ENCODE results near the gene CELSR1. TPM values are rescaled to one million over a fixed set of nuclear protein-coding genes. Genes with fewer than 3 reads are reported as not detected.

CELSR1 gene, protein sequence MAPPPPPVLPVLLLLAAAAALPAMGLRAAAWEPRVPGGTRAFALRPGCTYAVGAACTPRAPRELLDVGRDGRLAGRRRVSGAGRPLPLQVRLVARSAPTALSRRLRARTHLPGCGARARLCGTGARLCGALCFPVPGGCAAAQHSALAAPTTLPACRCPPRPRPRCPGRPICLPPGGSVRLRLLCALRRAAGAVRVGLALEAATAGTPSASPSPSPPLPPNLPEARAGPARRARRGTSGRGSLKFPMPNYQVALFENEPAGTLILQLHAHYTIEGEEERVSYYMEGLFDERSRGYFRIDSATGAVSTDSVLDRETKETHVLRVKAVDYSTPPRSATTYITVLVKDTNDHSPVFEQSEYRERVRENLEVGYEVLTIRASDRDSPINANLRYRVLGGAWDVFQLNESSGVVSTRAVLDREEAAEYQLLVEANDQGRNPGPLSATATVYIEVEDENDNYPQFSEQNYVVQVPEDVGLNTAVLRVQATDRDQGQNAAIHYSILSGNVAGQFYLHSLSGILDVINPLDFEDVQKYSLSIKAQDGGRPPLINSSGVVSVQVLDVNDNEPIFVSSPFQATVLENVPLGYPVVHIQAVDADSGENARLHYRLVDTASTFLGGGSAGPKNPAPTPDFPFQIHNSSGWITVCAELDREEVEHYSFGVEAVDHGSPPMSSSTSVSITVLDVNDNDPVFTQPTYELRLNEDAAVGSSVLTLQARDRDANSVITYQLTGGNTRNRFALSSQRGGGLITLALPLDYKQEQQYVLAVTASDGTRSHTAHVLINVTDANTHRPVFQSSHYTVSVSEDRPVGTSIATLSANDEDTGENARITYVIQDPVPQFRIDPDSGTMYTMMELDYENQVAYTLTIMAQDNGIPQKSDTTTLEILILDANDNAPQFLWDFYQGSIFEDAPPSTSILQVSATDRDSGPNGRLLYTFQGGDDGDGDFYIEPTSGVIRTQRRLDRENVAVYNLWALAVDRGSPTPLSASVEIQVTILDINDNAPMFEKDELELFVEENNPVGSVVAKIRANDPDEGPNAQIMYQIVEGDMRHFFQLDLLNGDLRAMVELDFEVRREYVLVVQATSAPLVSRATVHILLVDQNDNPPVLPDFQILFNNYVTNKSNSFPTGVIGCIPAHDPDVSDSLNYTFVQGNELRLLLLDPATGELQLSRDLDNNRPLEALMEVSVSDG (N-terminal part only)
- total RNA-seq, result 0.15 and 0.34 TPM in 2 replicates

DNA sequence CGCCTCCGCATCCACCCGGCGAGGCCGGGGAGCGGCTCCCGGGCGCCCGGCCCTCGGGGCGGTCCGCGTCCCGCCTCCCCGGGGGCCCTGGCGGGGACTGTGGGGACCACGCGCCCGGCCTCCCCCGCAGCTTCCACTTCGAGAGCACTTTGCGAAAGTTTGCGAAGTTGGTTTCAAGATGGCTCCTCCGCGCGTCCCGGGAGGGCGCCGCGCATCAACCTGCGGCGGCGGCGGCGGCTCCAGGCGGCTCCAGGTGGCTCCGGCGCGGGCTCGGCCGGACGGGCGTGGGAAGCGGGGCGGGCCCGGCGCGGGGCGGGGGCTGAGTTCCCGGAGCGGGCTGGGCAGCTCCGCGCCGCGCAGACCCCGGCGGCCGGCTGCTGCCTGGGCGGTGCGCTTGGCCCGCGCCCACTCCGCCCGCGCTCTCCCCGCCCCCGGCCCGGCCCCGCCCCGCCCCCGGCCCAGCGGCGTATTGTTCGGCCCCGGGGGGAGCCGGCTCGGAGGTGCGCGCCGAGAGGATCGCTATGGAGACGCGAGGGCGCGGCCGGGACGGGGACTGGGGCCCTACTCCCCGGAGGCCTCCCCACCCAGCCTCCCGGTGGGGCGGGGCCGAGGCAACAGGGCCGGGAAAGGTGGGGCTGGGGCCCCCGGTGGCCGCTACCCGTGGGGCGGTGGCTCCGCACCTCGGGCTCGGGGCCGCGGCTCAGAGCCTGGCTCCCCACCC, at the start of gene CELSR1:
TSS of gene CELSR1 (minus strand) at position 396 of the 721 bp plus-strand sequence. CDS start 450 bp downstream, outside the sequence.

DNA sequence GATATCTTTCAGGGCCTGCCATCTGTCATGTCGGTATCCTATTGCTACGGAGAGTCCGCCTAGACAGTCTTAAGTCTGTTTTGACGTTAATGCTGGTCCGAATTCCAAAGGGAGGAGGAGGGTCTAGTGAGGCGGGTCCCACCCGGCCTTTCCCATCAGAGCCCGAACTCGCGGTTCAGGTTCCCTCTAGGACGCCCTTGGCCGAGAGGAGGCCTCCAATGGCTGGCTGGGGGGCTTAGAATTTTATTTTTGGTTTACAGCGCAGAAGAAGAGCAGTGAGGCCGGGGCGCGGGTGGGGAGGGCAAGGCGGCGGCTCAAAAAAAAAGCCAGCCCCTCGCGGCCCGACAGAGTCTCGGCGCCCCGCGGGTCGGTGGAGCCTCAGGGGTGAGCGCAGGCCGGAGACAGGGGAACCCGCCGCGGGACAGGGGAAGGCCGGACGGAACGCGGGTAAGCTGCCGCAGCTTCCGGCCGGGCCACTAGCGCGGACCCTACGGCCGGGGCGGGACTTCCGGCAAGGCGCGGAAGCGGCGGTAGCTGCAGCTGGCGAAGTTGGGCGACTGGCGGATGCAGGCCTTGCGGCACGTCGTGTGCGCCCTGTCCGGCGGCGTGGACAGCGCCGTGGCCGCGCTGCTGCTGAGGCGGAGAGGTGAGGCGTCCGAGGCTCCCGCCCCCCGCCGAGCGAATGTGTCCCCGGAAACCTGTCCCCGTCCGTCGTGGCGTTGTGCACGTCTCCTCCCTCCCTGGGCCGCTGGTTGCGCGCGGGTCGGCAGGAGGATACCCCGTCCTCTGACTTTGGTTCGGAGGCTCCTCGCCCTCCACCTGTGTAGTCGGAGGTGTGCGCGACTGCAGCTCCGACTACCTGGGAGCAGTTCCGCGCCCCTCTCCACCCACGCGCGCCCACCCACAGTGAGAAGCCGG, 202.0 kb downstream of the CELSR1 start, which contains the start of gene TRMU:
TSS of gene TRMU (plus strand) at position 514 of the 918 bp plus-strand sequence. CDS start at position 565, 51 bp downstream.

Other genes starting within 250 kb of the CELSR1 start
- gene GTSE1, start 240.8 kb downstream of the CELSR1 start, total RNA-seq, result 20.2 and 23.5 TPM in 2 replicates
- gene TRMU, start 201.9 kb downstream of the CELSR1 start, total RNA-seq, result 26.5 and 26.7 TPM in 2 replicates
- 8.0 and 15.0 TPM in 2 replicates for gene GRAMD4, start 82.8 kb upstream of the CELSR1 start, total RNA-seq
- 25.7 TPM in 2 replicates for gene CERK, start 200.6 kb upstream of the CELSR1 start, total RNA-seq
- gene TBC1D22A, start 225.0 kb upstream of the CELSR1 start, total RNA-seq, result 15.0 and 16.3 TPM in 2 replicates